OCI-LY3 (cell line): ENCODE measurements around the gene ACOXL.

Source experiments
- EZH2phosphoT487 ChIP-seq: fragments of 200-600 bp; shearing (Covaris generic); IDR thresholded peaks from 2 replicates; pipeline ENCODE4 v1.6.1; 2018; ENCODE audit warnings: antibody characterized with exemption, mixed run types, low read depth
- TF ChIP-seq, protein P1 (sequence below): fragments of 200-600, 300-600 bp; sonication (generic); IDR thresholded peaks from 2 replicates; pipeline ENCODE4 v1.5.1; 2014; ENCODE audit warnings: antibody characterized with exemption, low read length, low read depth

DNA sequence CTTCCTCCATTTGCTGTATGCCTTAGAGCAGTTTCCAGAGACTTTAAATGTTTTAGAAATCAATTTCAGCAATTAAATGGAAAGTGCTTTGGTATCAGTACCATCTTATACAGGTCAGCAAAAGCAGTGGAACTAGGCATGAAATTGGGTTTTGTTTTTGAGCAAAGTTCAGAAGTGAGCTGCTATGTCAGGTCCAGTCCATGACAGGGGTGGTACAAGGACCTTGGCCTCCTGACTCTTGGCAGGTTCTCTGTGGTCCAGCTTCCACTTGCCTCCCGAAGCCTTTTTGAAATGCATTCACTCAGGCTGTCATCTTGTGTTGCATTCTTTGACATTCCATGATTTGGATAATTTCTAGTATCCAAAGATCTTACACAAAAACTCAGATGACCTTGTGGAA is 159.3 kb downstream of the ACOXL start:
- TF ChIP-seq, protein P1, sequence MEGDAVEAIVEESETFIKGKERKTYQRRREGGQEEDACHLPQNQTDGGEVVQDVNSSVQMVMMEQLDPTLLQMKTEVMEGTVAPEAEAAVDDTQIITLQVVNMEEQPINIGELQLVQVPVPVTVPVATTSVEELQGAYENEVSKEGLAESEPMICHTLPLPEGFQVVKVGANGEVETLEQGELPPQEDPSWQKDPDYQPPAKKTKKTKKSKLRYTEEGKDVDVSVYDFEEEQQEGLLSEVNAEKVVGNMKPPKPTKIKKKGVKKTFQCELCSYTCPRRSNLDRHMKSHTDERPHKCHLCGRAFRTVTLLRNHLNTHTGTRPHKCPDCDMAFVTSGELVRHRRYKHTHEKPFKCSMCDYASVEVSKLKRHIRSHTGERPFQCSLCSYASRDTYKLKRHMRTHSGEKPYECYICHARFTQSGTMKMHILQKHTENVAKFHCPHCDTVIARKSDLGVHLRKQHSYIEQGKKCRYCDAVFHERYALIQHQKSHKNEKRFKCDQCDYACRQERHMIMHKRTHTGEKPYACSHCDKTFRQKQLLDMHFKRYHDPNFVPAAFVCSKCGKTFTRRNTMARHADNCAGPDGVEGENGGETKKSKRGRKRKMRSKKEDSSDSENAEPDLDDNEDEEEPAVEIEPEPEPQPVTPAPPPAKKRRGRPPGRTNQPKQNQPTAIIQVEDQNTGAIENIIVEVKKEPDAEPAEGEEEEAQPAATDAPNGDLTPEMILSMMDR, result no peak
- no peak for TF ChIP-seq EZH2phosphoT487
